DMS53 treated with DMSO at 0.1 percent for 48 hours (cell line): ENCODE results near the gene SNX32.

ENCODE experiments used
- DNase-seq: peaks from one replicate; lab custom pipeline; 2025; ENCODE audit not compliant: unreplicated experiment; lab: John Stamatoyannopoulos, UW

Gene SNX32

GRCh38 chr11:65897020-65897471 lies 63.3 kb downstream of the SNX32 start:
- DNase-seq: no peak

GRCh38 chr11:65898656-65899355 lies 65.0 kb downstream of the SNX32 start:
- no peak for DNase-seq

DNA sequence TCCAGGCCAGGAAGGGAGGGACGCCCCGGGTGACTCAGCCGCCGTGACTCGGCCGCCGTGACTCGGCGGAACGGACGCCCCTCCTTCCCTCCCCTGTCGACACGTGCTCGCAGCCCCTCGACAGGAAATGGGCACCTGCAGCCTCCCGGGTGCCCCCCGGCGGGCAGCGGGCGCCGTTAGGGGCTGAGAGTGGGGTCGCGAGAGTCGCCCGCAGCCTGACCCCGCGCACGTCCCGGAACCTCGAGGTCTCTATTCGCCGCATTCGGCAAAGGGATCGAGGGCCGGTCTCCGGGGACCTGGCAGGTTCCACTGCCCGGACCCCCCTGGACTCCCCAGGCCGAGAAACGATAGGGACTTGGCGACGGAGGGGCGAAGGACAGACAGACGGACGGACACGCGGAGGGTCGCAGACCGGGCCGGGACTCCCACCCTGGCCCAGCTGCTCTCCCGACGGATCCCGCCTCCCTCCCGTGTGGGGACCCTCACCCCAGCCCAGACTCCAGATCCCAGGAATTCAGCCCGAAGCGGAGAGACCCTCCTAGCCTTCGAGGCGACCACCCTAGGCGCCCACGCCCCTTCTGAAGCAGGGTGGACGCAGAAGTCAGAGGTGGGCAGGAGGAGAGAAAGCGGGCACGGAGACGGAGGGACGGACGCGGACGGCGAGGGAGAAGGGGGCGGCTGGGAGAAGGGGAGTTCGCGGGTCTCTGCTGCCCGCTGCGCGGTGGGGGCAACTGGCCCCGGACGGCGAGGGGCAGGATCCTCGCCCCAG lies 65.8 kb downstream of the SNX32 start:
- peak; percentile 34 for DNase-seq

GRCh38 chr11:65900125-65900898 lies 66.5 kb downstream of the SNX32 start, which contains the start of gene FOSL1:
Gene FOSL1, minus strand, starts transcription at chr11:65900388. Its CDS starts 49 bp downstream, at chr11:65900339.
- DNase-seq: peak; percentile 91

GRCh38 chr11:65900899-65901180 lies 67.1 kb downstream of the SNX32 start:
- no peak for DNase-seq

GRCh38 chr11:65903068-65903481 lies 69.3 kb downstream of the SNX32 start:
- no peak for DNase-seq
